GM18511 (cell line): Measurements from ENCODE around the gene CNN3.
A peak's percentile ranks its signal among the peaks of the same experiment; 100 is the strongest.

Source experiments
- ATAC-seq: cut with Tn5 transposase; IDR thresholded peaks from one replicate; pipeline ENCODE4 v1.9.1; 2021; ENCODE audit warnings: mild to moderate bottlenecking, moderate library complexity; ENCODE audit not compliant: unreplicated experiment

CNN3 gene

GRCh38 chr1:94888201-94888600 lies 38.7 kb downstream of the CNN3 start:
- no peak for ATAC-seq

- ATAC-seq = no peak
Observed at GRCh38 chr1:94887603-94888171, 39.2 kb downstream of the CNN3 start.

GRCh38 chr1:94887106-94887505 lies 39.8 kb downstream of the CNN3 start:
- ATAC-seq = no peak

- ATAC-seq = no peak
Observed at GRCh38 chr1:94886361-94886760, 40.5 kb downstream of the CNN3 start.

- ATAC-seq = no peak
Observed at GRCh38 chr1:94884507-94884906, 42.4 kb downstream of the CNN3 start.

- no peak for ATAC-seq
Observed at GRCh38 chr1:94884106-94884505, 42.8 kb downstream of the CNN3 start.

GRCh38 chr1:94883691-94884090 lies 43.2 kb downstream of the CNN3 start:
- ATAC-seq = no peak

GRCh38 chr1:94878329-94878728 lies 48.6 kb downstream of the CNN3 start:
- ATAC-seq = no peak

GRCh38 chr1:94876362-94876761 lies 50.5 kb downstream of the CNN3 start:
- ATAC-seq = no peak

GRCh38 chr1:94875794-94876193 lies 51.1 kb downstream of the CNN3 start:
- ATAC-seq = no peak

- no peak for ATAC-seq
Observed at GRCh38 chr1:94874423-94874822, 52.5 kb downstream of the CNN3 start.

- peak; percentile 83 for ATAC-seq
Observed at GRCh38 chr1:94873520-94874351, 53.2 kb downstream of the CNN3 start.

- no peak for ATAC-seq
Observed at GRCh38 chr1:94872771-94873495, 54.0 kb downstream of the CNN3 start.

GRCh38 chr1:94871031-94871430 lies 55.9 kb downstream of the CNN3 start:
- ATAC-seq = no peak

GRCh38 chr1:94866164-94866807 lies 60.6 kb downstream of the CNN3 start:
- no peak for ATAC-seq

- no peak for ATAC-seq
Observed at GRCh38 chr1:94865360-94865759, 61.5 kb downstream of the CNN3 start.

GRCh38 chr1:94864821-94865220 lies 62.1 kb downstream of the CNN3 start:
- no peak for ATAC-seq

GRCh38 chr1:94863919-94864318 lies 63.0 kb downstream of the CNN3 start:
- ATAC-seq = no peak

- ATAC-seq = no peak
Observed at GRCh38 chr1:94863297-94863911, 63.5 kb downstream of the CNN3 start.

- no peak for ATAC-seq
Observed at GRCh38 chr1:94862718-94863117, 64.2 kb downstream of the CNN3 start.

- ATAC-seq = no peak
Observed at GRCh38 chr1:94859174-94859573, 67.7 kb downstream of the CNN3 start.
